Kidney capillary endothelial cell (primary cell): ENCODE results near the gene TMEM198.
A peak's percentile ranks its signal among the peaks of the same experiment; 100 is the strongest.

Source experiments
- DNase-seq: peaks from one replicate; pipeline ENCODE4 v3.0.0-alpha.2; 2018; ENCODE audit warnings: low spot score

The TMEM198 gene

GRCh38 chr2:219578811-219579613 is 35.2 kb downstream of the TMEM198 start:
- DNase-seq, result no peak

- DNase-seq, result no peak
Measured at GRCh38 chr2:219581346-219581745, 37.5 kb downstream of the TMEM198 start.

GRCh38 chr2:219591091-219591490 is 47.3 kb downstream of the TMEM198 start:
- no peak for DNase-seq

GRCh38 chr2:219592736-219593135 is 48.9 kb downstream of the TMEM198 start:
- DNase-seq, result no peak

GRCh38 chr2:219593154-219593553 is 49.3 kb downstream of the TMEM198 start:
- DNase-seq, result no peak

GRCh38 chr2:219595256-219595655 is 51.4 kb downstream of the TMEM198 start:
- no peak for DNase-seq

GRCh38 chr2:219596954-219597551 is 53.2 kb downstream of the TMEM198 start:
- DNase-seq, result no peak

- DNase-seq, result peak; percentile 92
Measured at GRCh38 chr2:219597552-219598307, 53.9 kb downstream of the TMEM198 start, which contains the start of gene STK11IP. STK11IP (plus strand) TSS chr2:219597857; CDS start chr2:219598120, 263 bp downstream.

GRCh38 chr2:219598308-219599078 is 54.7 kb downstream of the TMEM198 start:
- peak; percentile 15 for DNase-seq
